Upper lobe of right lung (tissue), 1 donor: ENCODE measurements around the gene GRK5. TPM values are rescaled to one million over a fixed set of nuclear protein-coding genes. Genes with fewer than 3 reads are reported as not detected.

ENCODE experiments used
- ATAC-seq: fragments of 200-7000 bp; cut with Tn5 transposase; one replicate; pipeline ENCODE4 v1.9.1; 2020; ENCODE audit warnings: mild to moderate bottlenecking, moderate library complexity
- DNase-seq: peaks from one replicate; pipeline ENCODE4 v3.0.0-alpha.2; 2020
- H3K27ac ChIP-seq: fragments of 200-600 bp; one replicate; pipeline ENCODE4 v1.8.0; 2022
- H3K27me3 ChIP-seq: fragments of 200-600 bp; one replicate; pipeline ENCODE4 v1.8.0; 2022; ENCODE audit warnings: mild to moderate bottlenecking
- H3K36me3 ChIP-seq: fragments of 200-600 bp; one replicate; pipeline ENCODE4 v1.8.0; 2022
- H3K4me1 ChIP-seq: fragments of 200-600 bp; one replicate; pipeline ENCODE4 v1.8.0; 2022
- H3K4me3 ChIP-seq: fragments of 200-600 bp; one replicate; pipeline ENCODE4 v1.8.0; 2022; ENCODE audit warnings: mild to moderate bottlenecking
- H3K9me3 ChIP-seq: fragments of 200-600 bp; one replicate; pipeline ENCODE4 v1.8.0; 2022
- intact Hi-C: fragments of 100-400 bp; cut with DNase I; formaldehyde crosslinking; loops from one replicate; pipeline ENCODE4 v1.11.0; 2022
- total RNA-seq: library from RNA; stranded (reverse); fragmentation: NEBNext Ultra II Directional; extraction: Animal tissue kit (Norgen Biotek cat#: 25700); gene quantifications from one replicate; pipeline ENCODE4 v1.2.1, GENCODE V29; 2021
- TF ChIP-seq, protein P1 (sequence below): fragments of 200-600 bp; IDR thresholded peaks from one replicate; pipeline ENCODE4 v1.8.0; 2022; ENCODE audit warnings: antibody characterized with exemption
- donor health status: DM: no; HTN: yes; CAD: no; lungs with severe emphysema.

Gene GRK5
- total RNA-seq, 1 donor from 2014 or later = 83.5 TPM

DNA sequence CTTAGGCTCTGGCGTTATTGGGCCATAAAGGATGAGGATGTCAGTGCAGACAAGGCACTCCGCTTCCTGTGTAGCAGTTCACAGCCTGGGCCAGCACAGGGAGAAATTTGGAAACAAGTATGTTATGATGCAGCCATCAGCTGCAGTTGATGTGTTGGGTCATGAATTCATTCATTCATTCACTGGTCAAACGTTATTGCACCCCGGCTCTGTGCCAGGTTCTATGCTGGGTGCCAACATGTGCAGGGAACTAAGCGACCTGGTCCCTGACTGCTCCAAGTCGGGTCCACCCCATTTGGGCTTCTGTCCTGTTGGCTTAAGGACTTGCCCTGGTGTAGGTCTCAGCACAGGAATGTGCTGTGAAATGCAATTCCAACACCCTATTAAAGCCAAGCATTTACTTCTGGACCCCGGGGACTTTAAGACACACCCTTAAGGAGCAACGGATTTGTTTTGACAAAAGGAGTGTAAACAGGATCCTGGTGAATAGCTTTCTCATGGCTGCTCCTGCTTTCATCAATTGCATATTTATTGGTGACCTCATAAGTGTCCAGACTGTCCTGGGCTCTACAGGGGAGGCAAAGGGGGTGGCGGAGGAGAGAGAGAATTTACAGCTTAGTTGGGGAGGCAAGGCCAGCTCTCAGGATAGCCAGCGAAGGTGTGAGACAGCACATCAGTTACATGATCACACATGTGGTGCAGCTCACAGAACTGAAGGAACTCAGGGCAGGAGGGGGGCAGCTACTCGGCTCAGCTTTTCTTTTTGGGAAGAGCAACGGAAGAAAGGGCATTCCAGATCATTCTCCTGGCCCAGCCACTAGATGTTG, 158.6 kb downstream of the GRK5 start:
- no peaks in the 10 kb centered on the region for H3K36me3 ChIP-seq
- intact Hi-C loops = no loop called here
- no peaks in the 10 kb centered on the region for H3K9me3 ChIP-seq
- peaks cover 70% of the 10 kb centered on the region for H3K4me1 ChIP-seq
- DNase-seq (no peak), ATAC-seq (peak; percentile 45)
- H3K4me3 ChIP-seq = no peak overlapping the region
- TF ChIP-seq, protein P1, sequence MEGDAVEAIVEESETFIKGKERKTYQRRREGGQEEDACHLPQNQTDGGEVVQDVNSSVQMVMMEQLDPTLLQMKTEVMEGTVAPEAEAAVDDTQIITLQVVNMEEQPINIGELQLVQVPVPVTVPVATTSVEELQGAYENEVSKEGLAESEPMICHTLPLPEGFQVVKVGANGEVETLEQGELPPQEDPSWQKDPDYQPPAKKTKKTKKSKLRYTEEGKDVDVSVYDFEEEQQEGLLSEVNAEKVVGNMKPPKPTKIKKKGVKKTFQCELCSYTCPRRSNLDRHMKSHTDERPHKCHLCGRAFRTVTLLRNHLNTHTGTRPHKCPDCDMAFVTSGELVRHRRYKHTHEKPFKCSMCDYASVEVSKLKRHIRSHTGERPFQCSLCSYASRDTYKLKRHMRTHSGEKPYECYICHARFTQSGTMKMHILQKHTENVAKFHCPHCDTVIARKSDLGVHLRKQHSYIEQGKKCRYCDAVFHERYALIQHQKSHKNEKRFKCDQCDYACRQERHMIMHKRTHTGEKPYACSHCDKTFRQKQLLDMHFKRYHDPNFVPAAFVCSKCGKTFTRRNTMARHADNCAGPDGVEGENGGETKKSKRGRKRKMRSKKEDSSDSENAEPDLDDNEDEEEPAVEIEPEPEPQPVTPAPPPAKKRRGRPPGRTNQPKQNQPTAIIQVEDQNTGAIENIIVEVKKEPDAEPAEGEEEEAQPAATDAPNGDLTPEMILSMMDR = no peak
- H3K27me3 ChIP-seq = no peaks in the 10 kb centered on the region
- peak overlapping the region; percentile 44 for H3K27ac ChIP-seq

DNA sequence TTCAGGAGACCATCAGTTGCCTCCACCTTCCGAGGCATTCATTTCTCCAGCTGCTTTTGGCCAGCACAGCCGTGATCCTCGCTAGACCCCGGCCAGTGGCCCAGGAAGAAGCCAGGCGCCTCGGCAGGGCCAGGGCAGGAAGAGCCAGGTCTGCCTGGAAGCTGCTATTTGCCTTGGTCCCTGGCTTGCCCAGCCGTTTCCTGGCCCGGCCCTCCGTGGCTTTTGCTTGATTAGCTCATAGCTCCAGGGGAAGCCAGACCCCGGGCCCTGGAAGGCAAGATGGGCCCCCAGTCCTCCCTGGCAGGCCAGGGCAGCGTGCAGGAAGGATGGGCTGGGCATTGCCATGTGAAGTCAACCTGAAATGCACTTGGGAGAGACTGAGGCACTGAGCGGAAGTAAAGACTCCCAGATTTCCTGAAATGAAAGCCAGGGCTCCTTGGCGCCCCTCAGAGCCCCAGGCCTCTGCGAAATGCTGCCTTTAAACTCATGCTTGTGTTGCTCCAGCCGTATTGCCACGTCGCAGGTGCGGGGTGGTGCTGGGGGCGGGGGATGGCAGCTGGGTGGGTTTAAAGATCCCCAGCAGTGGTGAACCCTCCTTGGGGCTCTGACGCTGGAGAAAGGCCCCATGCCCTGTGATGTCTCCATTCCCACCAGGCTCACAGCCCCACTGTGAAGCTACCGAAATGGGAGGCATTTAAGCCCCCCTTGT, 160.6 kb downstream of the GRK5 start:
- H3K36me3 ChIP-seq = no peaks in the 10 kb centered on the region
- H3K27me3 ChIP-seq = no peaks in the 10 kb centered on the region
- TF ChIP-seq, protein P1 = no peak
- no peak overlapping the region for H3K4me3 ChIP-seq
- DNase-seq (no peak), ATAC-seq (no peak)
- peak overlapping the region; percentile 85 for H3K27ac ChIP-seq
- H3K4me1 ChIP-seq = peaks cover 75% of the 10 kb centered on the region
- intact Hi-C loops = no loop called here
- H3K9me3 ChIP-seq = no peaks in the 10 kb centered on the region

DNA sequence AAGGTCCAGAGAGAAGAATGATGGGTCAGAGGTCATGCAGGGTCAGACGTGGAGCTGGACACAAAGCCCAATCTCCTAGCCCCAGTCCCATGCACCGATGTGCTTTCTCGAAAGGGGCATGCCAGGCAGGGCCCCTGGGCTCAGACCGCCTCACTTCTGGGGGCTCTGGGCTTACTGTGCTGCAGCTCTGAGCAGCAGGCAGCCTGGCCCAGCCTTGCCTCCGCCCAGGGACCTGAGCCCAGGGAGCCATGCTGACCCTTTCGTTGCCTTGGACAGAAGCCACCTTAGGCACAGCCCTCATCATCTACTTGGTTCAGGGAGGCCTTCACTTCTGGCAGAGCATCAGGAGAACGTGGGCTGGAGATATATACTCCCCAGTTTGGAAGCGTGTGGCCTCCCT, 161.2 kb downstream of the GRK5 start:
- DNase-seq = no peak
- ATAC-seq = no peak
- H3K9me3 ChIP-seq = no peaks in the 10 kb centered on the region
- H3K27ac ChIP-seq = peak overlapping the region; percentile 85
- TF ChIP-seq, protein P1 = no peak
- H3K27me3 ChIP-seq = no peaks in the 10 kb centered on the region
- peaks cover 75% of the 10 kb centered on the region for H3K4me1 ChIP-seq
- H3K36me3 ChIP-seq = no peaks in the 10 kb centered on the region
- no peak overlapping the region for H3K4me3 ChIP-seq
- intact Hi-C loops = no loop called here

DNA sequence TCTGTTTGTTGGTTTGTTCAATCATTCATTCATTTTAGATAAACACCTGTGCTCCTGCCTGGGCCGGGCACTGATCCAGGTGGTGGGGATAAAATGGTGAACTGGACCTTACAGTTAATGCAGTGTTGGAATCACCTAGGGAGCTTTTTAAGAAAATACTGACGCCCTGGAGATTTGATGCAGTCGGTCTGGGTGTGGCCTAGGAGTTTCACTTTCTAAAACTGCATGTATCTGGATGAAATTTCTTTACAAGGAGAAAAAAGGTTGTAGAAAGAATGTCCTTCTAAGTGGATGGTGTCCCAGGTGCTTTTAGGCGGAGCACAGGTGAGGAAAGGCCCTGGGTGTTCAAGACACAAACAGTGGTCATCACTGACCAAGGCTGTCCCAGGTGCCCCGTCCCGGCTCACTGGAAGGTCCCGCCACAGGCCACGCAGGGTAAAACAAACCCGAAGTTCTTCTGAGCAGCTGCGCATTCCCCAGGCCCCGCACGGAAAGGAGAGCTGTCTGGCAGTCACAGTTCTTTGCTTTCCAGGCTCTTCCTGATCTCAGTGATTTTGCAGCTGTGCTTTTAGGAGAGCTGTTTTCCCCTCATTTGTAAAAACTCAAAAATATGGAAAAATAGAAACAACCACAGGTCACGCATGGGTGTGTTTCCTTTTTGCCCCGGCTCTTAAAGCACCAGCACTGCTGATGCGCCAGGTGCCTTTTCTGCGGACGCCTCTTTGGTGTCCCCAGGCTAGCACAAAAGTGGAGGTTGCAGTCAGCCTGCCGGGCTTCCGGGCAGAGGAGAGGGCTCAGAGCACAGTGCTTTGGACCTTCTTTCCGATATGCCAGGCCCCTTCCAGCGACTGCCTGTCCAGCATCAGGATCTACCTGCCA, 161.9 kb downstream of the GRK5 start:
- Histone ChIP-seq H3K4me1 (peaks cover 75% of the 10 kb centered on the region), H3K27me3 (no peaks in the 10 kb centered on the region), H3K27ac (peak overlapping the region; percentile 85), H3K36me3 (no peaks in the 10 kb centered on the region), H3K9me3 (no peaks in the 10 kb centered on the region), H3K4me3 (no peak overlapping the region)
- ATAC-seq = no peak
- TF ChIP-seq, protein P1 = no peak
- DNase-seq = peak; percentile 58
- intact Hi-C loops = no loop called here

DNA sequence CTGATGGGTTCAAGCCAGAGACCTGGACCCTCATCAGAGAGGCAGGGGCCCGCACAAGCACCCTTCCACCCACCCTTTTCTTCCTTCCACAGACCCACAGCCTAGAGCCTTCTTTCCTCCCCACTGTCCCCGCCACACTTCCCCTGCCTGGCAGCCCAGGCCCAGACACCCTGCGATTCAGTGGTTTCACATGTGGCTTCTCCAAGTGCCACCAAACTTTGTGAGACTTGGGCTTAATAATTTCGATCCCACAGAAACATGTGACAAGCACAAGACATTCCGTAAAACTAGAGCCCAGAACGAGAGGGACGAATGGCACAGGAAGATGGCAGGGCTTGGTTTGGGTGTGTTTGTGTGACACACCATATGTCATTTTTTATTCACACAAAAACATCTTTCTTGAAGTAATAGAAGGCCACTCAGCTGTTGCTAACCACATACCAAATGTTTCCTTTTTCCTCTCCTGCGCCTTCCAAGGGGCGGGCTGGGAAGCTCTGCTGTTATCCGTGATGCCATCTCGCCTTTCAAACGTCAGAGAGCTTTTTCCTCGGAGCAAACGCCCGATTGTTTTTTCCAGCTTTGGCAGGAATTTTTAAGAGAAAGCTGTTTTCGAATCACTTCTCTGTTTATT, 162.9 kb downstream of the GRK5 start:
- Histone ChIP-seq H3K4me3 (no peak overlapping the region), H3K27ac (peak overlapping the region; percentile 85), H3K36me3 (no peaks in the 10 kb centered on the region), H3K27me3 (no peaks in the 10 kb centered on the region), H3K4me1 (peaks cover 74% of the 10 kb centered on the region), H3K9me3 (no peaks in the 10 kb centered on the region)
- TF ChIP-seq, protein P1 = no peak
- intact Hi-C loops = no loop called here
- ATAC-seq = no peak
- peak; percentile 52 for DNase-seq
